Fibroblast of lung (primary cell): Measurements from ENCODE around the gene ZPR1. TPM values are rescaled to one million over a fixed set of nuclear protein-coding genes. Genes with fewer than 3 reads are reported as not detected.

Experiments used
- DNase-seq, 2 donors: peaks; one replicate each; pipeline versions ENCODE4 v3.0.0 to v3.0.0-alpha.2; 2010; ENCODE audit warnings: low read depth in 2 of 2
- H2AFZ ChIP-seq: 2 replicates; pipeline ENCODE4 v1.5.1; 2012; ENCODE audit warnings: low read length, control low read depth, inconsistent platforms
- H3K27ac ChIP-seq: 2 replicates; pipeline ENCODE4 v1.5.1; 2011; ENCODE audit warnings: low read length, control low read depth; ENCODE audit not compliant: insufficient read depth
- H3K27me3 ChIP-seq: 2 replicates; pipeline ENCODE4 v1.5.1; 2011; ENCODE audit warnings: mild to moderate bottlenecking, low read length; ENCODE audit not compliant: control insufficient read depth, insufficient read depth
- H3K36me3 ChIP-seq: 2 replicates; pipeline ENCODE4 v1.5.1; 2011; ENCODE audit warnings: low read length; ENCODE audit not compliant: control insufficient read depth, insufficient read depth
- H3K4me1 ChIP-seq: 2 replicates; pipeline ENCODE4 v1.5.1; 2011; ENCODE audit warnings: low read length; ENCODE audit not compliant: control insufficient read depth, insufficient read depth; ENCODE audit errors: extremely low read depth
- H3K4me2 ChIP-seq: 2 replicates; pipeline ENCODE4 v1.5.1; 2011; ENCODE audit warnings: low read length, control low read depth; ENCODE audit not compliant: insufficient read depth; ENCODE audit errors: extremely low read depth
- H3K4me3 ChIP-seq, 4 experiments: fragments of 200-600 bp in 1 of 4; sonication (generic) in 1 of 4; replicated peaks in 1 of 4; 2 replicates each; pipeline ENCODE4 v1.5.1; 2011 to 2016; ENCODE audit warnings: low read length in 4 of 4, low read depth in 3 of 4, mild to moderate bottlenecking in 3 of 4, control low read depth in 2 of 4, inconsistent platforms in 1 of 4, mixed read lengths in 1 of 4; ENCODE audit not compliant: insufficient read depth in 1 of 4; ENCODE audit errors: control extremely low read depth in 1 of 4
- H3K79me2 ChIP-seq: 2 replicates; pipeline ENCODE4 v1.5.1; 2012; ENCODE audit warnings: mild to moderate bottlenecking, low read length, inconsistent platforms; ENCODE audit not compliant: control insufficient read depth, insufficient read depth
- H3K9ac ChIP-seq: 2 replicates; pipeline ENCODE4 v1.5.1; 2011; ENCODE audit warnings: mild to moderate bottlenecking, low read length, control low read depth; ENCODE audit not compliant: insufficient read depth
- H3K9me3 ChIP-seq: 2 replicates; pipeline ENCODE4 v1.5.1; 2012; ENCODE audit warnings: low read depth, low read length; ENCODE audit not compliant: control insufficient read depth, insufficient read depth
- H4K20me1 ChIP-seq: 2 replicates; pipeline ENCODE4 v1.5.1; 2011; ENCODE audit warnings: low read length; ENCODE audit not compliant: control insufficient read depth, insufficient read depth; ENCODE audit errors: extremely low read depth
- EZH2 ChIP-seq: IDR thresholded peaks from 2 replicates; pipeline ENCODE4 v1.5.1; 2012; ENCODE audit warnings: low read length, control low read depth, mild to moderate bottlenecking; ENCODE audit errors: missing control alignments
- polyA plus RNA-seq, 2 donors: library from polyadenylated mRNA; depleted of rRNA in 1 of 2; stranded (reverse) in 1 of 2; unstranded in 1 of 2; fragments of >200 nt; gene quantifications; 2 replicates each; pipeline ENCODE4 v1.2.1, GENCODE V29; 2011 to 2012; ENCODE audit warnings: missing spikeins in 1 of 2
- total RNA-seq: library from RNA; depleted of rRNA; stranded (reverse); fragments of >200 nt; gene quantifications from 2 replicates; pipeline ENCODE4 v1.2.1, GENCODE V29; 2014
- TF ChIP-seq, protein P1 (sequence below), 2 donors: IDR thresholded peaks in 1 of 2; conservative IDR thresholded peaks in 1 of 2; 1 replicate in 1 of 2; 2 replicates in 1 of 2; pipeline ENCODE4 v1.5.1; 2011 to 2012; ENCODE audit warnings: low read length in 2 of 2, control low read depth in 1 of 2, inconsistent platforms in 1 of 2, low read depth in 1 of 2, mild to moderate bottlenecking in 1 of 2

The ZPR1 gene
- total and polyA plus RNA-seq, 2 donors (not counting 1 experiment from before 2014, with no cell fraction given) = 28.4 to 56.4 TPM

DNA sequence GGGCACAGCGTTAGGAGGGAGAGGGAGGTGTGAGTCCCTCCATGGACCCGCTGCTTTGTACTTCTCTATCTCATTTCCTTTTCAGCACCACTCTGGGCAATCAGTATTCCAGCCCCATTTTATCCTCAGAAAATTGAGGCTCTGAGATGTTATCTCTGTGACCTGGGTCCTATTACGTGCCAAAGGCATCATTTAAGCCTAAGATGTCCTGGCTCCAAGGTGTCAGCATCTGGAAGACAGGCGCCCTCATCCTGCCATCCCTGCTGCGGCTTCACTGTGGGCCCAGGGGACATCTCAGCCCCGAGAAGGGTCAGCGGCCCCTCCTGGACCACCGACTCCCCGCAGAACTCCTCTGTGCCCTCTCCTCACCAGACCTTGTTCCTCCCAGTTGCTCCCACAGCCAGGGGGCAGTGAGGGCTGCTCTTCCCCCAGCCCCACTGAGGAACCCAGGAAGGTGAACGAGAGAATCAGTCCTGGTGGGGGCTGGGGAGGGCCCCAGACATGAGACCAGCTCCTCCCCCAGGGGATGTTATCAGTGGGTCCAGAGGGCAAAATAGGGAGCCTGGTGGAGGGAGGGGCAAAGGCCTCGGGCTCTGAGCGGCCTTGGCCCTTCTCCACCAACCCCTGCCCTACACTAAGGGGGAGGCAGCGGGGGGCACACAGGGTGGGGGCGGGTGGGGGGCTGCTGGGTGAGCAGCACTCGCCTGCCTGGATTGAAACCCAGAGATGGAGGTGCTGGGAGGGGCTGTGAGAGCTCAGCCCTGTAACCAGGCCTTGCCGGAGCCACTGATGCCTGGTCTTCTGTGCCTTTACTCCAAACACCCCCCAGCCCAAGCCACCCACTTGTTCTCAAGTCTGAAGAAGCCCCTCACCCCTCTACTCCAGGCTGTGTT, 41.1 kb upstream of the ZPR1 start:
- H4K20me1 ChIP-seq = no peaks in the 10 kb centered on the region
- no peak overlapping the region for H3K4me2 ChIP-seq
- no peaks in the 10 kb centered on the region for H3K36me3 ChIP-seq
- DNase-seq = no peak
- no peak overlapping the region for H3K9ac ChIP-seq
- H3K27me3 ChIP-seq = no peaks in the 10 kb centered on the region
- no peaks in the 10 kb centered on the region for H3K9me3 ChIP-seq
- TF ChIP-seq EZH2 = no peak
- TF ChIP-seq, protein P1, sequence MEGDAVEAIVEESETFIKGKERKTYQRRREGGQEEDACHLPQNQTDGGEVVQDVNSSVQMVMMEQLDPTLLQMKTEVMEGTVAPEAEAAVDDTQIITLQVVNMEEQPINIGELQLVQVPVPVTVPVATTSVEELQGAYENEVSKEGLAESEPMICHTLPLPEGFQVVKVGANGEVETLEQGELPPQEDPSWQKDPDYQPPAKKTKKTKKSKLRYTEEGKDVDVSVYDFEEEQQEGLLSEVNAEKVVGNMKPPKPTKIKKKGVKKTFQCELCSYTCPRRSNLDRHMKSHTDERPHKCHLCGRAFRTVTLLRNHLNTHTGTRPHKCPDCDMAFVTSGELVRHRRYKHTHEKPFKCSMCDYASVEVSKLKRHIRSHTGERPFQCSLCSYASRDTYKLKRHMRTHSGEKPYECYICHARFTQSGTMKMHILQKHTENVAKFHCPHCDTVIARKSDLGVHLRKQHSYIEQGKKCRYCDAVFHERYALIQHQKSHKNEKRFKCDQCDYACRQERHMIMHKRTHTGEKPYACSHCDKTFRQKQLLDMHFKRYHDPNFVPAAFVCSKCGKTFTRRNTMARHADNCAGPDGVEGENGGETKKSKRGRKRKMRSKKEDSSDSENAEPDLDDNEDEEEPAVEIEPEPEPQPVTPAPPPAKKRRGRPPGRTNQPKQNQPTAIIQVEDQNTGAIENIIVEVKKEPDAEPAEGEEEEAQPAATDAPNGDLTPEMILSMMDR (conservative IDR thresholded peaks at IDR 0.05 in 1 of 2, IDR thresholded peaks at IDR 0.05 in 1 of 2; ENCODE audit: low read depth in 1 of 2, low read length in 2 of 2) = no peak
- no peak overlapping the region for H2AFZ ChIP-seq
- no peaks in the 10 kb centered on the region for H3K4me1 ChIP-seq
- no peaks in the 10 kb centered on the region for H3K79me2 ChIP-seq
- H3K4me3 ChIP-seq = no peak overlapping the region
- H3K27ac ChIP-seq = no peak overlapping the region

DNA sequence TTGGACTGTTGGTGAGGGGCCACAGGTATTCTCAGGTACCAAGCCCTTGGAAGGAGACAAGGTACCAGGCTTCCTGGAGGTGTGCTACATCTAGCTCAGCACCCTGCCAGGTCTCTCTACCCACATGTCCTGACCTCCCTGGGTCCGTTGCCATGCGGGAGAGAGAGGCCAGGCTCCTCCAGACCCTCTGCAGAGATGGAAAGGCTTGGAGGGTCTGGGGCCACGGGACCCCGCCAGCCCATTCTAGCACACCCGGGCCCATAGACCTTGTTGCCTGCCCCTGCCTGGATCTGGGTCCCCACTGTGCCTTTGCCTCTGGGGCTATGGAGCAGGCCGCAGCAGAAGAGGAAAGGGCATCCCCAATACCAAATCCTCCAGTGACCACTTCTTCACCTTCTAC, 39.6 kb upstream of the ZPR1 start:
- DNase-seq = no peak
- Histone ChIP-seq H4K20me1 (no peaks in the 10 kb centered on the region), H3K9me3 (no peaks in the 10 kb centered on the region), H3K27ac (no peak overlapping the region), H3K4me2 (no peak overlapping the region), H3K79me2 (no peaks in the 10 kb centered on the region), H2AFZ (no peak overlapping the region), H3K9ac (no peak overlapping the region), H3K4me1 (no peaks in the 10 kb centered on the region), H3K36me3 (no peaks in the 10 kb centered on the region), H3K4me3 (no peak overlapping the region), H3K27me3 (peaks cover 2% of the 10 kb centered on the region)
- TF ChIP-seq EZH2 = no peak
- TF ChIP-seq, protein P1 (conservative IDR thresholded peaks at IDR 0.05 in 1 of 2, IDR thresholded peaks at IDR 0.05 in 1 of 2; ENCODE audit: low read depth in 1 of 2, low read length in 2 of 2) = no peak

DNA sequence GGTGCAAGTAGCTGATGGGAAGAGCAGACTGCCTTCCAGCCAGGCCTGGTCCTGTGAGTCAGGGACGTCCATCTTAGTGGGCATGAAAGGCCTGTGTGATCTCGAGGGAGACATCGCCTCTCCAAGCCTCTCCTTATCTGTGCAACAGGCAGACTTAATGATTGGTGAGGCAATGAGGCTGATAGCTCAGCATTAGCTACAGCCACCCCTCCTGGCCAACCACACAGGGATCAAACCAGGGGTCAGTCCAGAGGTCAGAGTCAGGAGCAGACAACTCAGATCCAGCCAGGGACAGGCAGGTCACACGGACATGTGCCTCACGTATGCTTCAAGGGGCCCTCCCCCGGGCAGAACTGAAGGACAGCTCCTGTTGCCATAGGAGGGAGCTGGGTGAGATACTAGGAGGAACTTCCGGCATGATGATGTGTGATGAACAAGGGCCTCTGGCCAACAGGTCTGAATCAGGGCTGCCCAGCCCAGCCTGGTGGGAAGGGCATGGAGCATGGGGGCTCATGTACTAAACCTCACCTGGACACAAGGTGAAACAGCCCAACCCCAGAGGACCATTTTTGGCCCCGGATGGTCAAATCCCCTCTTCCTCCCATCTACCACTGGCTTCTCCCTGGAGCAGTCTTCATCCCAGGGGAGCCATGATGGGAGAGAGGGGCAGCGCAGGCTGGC, 39.1 kb upstream of the ZPR1 start:
- Histone ChIP-seq H4K20me1 (no peaks in the 10 kb centered on the region), H3K27ac (no peak overlapping the region), H3K27me3 (peaks cover 3% of the 10 kb centered on the region), H3K9me3 (no peaks in the 10 kb centered on the region), H3K36me3 (no peaks in the 10 kb centered on the region), H3K9ac (no peak overlapping the region), H3K4me1 (no peaks in the 10 kb centered on the region), H2AFZ (no peak overlapping the region), H3K4me2 (no peak overlapping the region), H3K79me2 (no peaks in the 10 kb centered on the region), H3K4me3 (no peak overlapping the region)
- DNase-seq = no peak
- no peak for TF ChIP-seq EZH2
- TF ChIP-seq, protein P1 (conservative IDR thresholded peaks at IDR 0.05 in 1 of 2, IDR thresholded peaks at IDR 0.05 in 1 of 2; ENCODE audit: low read depth in 1 of 2, low read length in 2 of 2) = no peak
